ENCODE measurements around the gene MCCD1.

- TF ChIP-seq, protein P1, sequence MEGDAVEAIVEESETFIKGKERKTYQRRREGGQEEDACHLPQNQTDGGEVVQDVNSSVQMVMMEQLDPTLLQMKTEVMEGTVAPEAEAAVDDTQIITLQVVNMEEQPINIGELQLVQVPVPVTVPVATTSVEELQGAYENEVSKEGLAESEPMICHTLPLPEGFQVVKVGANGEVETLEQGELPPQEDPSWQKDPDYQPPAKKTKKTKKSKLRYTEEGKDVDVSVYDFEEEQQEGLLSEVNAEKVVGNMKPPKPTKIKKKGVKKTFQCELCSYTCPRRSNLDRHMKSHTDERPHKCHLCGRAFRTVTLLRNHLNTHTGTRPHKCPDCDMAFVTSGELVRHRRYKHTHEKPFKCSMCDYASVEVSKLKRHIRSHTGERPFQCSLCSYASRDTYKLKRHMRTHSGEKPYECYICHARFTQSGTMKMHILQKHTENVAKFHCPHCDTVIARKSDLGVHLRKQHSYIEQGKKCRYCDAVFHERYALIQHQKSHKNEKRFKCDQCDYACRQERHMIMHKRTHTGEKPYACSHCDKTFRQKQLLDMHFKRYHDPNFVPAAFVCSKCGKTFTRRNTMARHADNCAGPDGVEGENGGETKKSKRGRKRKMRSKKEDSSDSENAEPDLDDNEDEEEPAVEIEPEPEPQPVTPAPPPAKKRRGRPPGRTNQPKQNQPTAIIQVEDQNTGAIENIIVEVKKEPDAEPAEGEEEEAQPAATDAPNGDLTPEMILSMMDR (tag by site-specific recombination; IDR thresholded peaks at IDR 0.05) = no peak
- no peak for TF ChIP-seq GLIS1 (tag by site-specific recombination; IDR thresholded peaks at IDR 0.05)
- TF ChIP-seq, protein P2, sequence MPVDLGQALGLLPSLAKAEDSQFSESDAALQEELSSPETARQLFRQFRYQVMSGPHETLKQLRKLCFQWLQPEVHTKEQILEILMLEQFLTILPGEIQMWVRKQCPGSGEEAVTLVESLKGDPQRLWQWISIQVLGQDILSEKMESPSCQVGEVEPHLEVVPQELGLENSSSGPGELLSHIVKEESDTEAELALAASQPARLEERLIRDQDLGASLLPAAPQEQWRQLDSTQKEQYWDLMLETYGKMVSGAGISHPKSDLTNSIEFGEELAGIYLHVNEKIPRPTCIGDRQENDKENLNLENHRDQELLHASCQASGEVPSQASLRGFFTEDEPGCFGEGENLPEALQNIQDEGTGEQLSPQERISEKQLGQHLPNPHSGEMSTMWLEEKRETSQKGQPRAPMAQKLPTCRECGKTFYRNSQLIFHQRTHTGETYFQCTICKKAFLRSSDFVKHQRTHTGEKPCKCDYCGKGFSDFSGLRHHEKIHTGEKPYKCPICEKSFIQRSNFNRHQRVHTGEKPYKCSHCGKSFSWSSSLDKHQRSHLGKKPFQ (tag by site-specific recombination; IDR thresholded peaks at IDR 0.05) = no peak
- TF ChIP-seq ZIC2 (tag by site-specific recombination; IDR thresholded peaks at IDR 0.05) = no peak
- TF ChIP-seq ZNF707 (tag by site-specific recombination; IDR thresholded peaks at IDR 0.05) = no peak
- TF ChIP-seq, protein P3, sequence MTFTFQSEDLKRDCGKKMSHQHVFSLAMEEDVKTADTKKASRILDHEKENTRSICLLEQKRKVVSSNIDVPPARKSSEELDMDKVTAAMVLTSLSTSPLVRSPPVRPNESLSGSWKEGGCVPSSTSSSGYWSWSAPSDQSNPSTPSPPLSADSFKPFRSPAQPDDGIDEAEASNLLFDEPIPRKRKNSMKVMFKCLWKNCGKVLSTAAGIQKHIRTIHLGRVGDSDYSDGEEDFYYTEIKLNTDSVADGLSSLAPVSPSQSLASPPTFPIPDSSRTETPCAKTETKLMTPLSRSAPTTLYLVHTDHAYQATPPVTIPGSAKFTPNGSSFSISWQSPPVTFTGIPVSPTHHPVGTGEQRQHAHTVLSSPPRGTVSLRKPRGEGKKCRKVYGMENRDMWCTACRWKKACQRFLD (tag by site-specific recombination; IDR thresholded peaks at IDR 0.05) = no peak
- no peak for TF ChIP-seq ZNF701 (tag by site-specific recombination; IDR thresholded peaks at IDR 0.05)
- no peak for TF ChIP-seq FEZF1 (tag by site-specific recombination; IDR thresholded peaks at IDR 0.05)
- TF ChIP-seq ZFP3 (tag by site-specific recombination; IDR thresholded peaks at IDR 0.05; ENCODE audit: low read depth) = no peak
- TF ChIP-seq ZNF274 (IDR thresholded peaks at IDR 0.05; ENCODE audit: low read length) = no peak
- TF ChIP-seq ZNF274 (tag by site-specific recombination; IDR thresholded peaks at IDR 0.05; ENCODE audit: borderline replicate concordance) = no peak
Observed at GRCh38 chr6:31535538-31536324, 7.0 kb downstream of the MCCD1 start.
